C4-2B (cell line): ENCODE results near the gene AFF3.

ENCODE experiments used
- H3K27ac ChIP-seq: fragments of 450-650 bp; 2 replicates; pipeline ENCODE4 v1.5.1; 2017
- ZFX ChIP-seq: fragments of 450-650 bp; IDR thresholded peaks from 2 replicates; pipeline ENCODE4 v1.6.1; 2017
- TF ChIP-seq, protein P1 (sequence below): fragments of 450-650 bp; conservative IDR thresholded peaks from 2 replicates; pipeline ENCODE4 v1.5.1; 2017; ENCODE audit warnings: mild to moderate bottlenecking

AFF3 gene

GRCh38 chr2:99862566-99862965, 279.8 kb downstream of the AFF3 start:
- TF ChIP-seq ZFX = no peak
- TF ChIP-seq, protein P1, sequence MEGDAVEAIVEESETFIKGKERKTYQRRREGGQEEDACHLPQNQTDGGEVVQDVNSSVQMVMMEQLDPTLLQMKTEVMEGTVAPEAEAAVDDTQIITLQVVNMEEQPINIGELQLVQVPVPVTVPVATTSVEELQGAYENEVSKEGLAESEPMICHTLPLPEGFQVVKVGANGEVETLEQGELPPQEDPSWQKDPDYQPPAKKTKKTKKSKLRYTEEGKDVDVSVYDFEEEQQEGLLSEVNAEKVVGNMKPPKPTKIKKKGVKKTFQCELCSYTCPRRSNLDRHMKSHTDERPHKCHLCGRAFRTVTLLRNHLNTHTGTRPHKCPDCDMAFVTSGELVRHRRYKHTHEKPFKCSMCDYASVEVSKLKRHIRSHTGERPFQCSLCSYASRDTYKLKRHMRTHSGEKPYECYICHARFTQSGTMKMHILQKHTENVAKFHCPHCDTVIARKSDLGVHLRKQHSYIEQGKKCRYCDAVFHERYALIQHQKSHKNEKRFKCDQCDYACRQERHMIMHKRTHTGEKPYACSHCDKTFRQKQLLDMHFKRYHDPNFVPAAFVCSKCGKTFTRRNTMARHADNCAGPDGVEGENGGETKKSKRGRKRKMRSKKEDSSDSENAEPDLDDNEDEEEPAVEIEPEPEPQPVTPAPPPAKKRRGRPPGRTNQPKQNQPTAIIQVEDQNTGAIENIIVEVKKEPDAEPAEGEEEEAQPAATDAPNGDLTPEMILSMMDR = no peak
- H3K27ac ChIP-seq = peak overlapping the region; percentile 74; the same call in 1 of the 2 replicates

DNA sequence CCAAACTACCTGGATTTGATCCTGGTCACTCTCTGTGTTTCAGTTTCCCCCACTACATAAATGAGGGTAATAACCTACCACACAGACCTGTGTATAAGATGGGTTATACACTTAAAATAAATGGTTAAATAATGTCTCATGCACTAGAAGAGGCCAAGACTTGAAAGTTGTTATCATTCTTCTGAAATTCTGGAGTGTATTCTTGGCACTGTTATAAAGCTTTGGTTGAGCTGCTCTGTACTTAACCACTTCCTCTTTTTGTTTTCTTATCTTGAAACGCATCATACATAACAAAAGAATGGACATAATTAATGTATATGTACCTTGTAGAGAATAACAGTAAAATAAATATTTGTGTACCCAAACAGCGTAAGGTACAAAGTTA, 281.0 kb downstream of the AFF3 start:
- TF ChIP-seq, protein P1 = no peak
- no peak for TF ChIP-seq ZFX
- peak overlapping the region; percentile 77; the same call in 1 of the 2 replicates for H3K27ac ChIP-seq

DNA sequence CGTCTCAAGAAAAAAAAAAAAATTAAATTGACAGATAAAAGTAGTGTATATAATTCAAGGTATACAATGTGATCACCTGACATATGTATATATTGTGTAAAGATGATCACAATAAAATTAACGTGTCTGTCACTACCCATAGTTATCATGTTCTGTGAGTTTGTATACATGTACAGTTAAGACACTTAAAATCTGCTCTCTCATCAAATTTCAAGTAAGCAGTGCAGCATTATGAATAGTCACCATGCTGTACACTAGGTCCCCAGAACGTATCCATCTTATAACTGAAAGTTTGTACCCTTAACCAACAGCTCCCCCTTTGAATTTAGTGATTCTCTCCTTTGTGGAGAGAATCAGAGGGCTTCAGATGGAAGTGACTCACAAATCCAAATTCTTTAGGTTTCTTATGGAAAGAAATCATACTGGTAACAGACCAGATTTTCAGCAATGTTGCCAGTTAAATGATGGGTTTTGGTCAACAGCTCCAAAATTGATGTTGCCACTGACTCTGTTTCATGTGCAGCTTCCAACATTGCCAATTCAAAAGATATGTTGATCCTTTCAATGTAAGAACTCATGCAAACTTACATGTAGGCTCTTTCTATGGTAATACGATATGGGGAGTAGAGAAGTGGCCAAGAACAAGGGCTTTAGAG, 281.5 kb downstream of the AFF3 start:
- TF ChIP-seq, protein P1 = no peak
- TF ChIP-seq ZFX = no peak
- H3K27ac ChIP-seq = peak overlapping the region; percentile 77

DNA sequence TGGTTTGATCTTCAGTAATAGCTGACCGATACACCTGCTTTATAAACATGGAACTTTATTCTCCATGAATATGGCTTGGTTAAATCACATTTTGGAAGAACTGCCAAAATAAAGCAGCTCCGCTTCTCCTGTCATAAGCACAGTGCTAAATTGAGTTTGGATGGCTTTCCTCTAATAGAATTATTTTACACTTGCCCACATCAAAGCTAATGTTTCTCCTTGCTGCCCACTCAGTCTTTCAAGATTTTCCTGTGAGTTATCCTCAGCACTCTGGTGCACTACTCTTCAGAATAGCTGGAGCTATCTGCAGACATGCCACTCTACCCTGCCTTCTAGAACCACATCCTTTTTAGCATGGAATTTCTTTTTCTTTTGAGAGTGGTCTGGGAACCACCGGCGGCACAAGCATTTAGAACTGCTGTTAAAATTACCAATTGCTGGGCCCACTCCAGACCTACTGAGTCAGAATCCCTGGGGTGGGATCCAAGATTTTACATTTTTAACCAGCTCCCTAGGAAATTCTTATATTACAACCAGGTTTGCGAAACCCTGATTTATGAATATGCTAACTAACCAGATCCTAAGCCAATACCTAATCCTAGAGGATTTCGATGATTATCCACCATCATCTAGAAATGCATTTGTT, 283.3 kb downstream of the AFF3 start:
- TF ChIP-seq, protein P1 = no peak
- no peak for TF ChIP-seq ZFX
- H3K27ac ChIP-seq = no peak overlapping the region; the same call in 1 of the 2 replicates

- H3K27ac ChIP-seq = peak overlapping the region; percentile 27
- no peak for TF ChIP-seq ZFX
Observed at GRCh38 chr2:99857867-99858444, 284.4 kb downstream of the AFF3 start.

GRCh38 chr2:99857372-99857771, 285.0 kb downstream of the AFF3 start:
- no peak overlapping the region for H3K27ac ChIP-seq
- TF ChIP-seq, protein P1 = no peak
- no peak for TF ChIP-seq ZFX

GRCh38 chr2:99856119-99856518, 286.3 kb downstream of the AFF3 start:
- no peak overlapping the region for H3K27ac ChIP-seq
- TF ChIP-seq, protein P1 = no peak
- TF ChIP-seq ZFX = no peak
